HG03060 (cell line): Measurements from ENCODE around the gene KCNA3.

ENCODE experiments used
- ATAC-seq: cut with Tn5 transposase; IDR thresholded peaks from one replicate; pipeline ENCODE4 v1.9.1; 2021; ENCODE audit warnings: low read depth, moderate number of reproducible peaks; ENCODE audit not compliant: unreplicated experiment

Gene KCNA3

DNA sequence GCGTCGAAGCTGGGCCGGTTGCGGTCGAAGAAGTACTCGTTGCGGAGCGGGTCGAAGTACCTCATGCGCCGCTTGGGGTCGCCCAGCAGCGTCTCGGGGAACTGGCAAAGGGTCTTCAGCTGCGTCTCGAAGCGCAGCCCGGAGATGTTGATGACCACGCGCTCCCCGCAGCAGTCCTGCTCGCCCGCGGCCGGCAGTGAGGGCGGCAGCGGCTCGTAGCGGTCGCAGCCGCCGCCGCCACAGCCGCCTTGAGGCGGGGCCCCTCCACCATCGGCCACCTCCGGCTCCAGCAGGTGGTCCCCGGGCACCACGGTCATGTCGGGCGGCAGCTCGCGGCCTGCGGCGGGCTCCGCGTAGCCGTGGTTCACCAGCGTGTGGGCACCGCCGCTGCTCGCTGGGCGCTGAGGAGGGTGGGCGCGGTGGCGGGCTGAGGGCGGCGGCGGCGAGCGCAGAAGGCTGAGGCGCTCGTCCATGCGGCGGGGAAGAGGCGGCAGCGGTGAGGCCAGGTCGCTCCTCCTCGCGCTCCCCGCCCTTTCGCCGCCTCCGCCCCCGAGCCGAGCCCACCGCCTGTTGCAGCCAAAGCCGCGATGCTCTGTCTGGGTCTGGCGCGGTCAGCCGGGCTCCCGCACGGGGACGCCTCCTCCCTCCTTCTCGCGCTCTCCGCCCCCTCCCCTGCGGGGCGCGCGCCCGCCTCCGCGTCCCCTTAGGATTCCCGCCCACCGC lies at the start of gene KCNA3:
Gene KCNA3, minus strand, starts transcription at position 604 of the 723 bp plus-strand sequence. Its CDS starts 131 bp downstream, at position 473.
- no peak for ATAC-seq

DNA sequence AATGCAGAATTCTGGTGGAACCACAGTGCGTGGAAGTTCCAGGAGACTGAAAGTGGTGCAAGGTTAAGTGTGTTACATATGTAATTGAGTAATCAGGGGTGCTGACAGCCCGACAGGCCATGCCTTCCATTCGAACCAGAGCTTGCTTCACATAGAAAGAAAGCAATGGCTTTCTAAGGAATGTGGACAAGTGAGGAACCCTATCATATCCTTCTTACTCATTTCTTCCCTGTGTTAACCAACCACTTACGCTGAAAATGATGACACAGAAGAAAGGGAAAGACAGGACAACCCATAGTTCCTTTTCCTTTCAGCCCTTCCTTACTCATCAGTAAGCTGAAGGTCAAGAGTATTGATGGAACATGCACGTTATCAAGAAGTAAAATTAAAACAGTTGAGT lies 48.1 kb upstream of the KCNA3 start:
- no peak for ATAC-seq

DNA sequence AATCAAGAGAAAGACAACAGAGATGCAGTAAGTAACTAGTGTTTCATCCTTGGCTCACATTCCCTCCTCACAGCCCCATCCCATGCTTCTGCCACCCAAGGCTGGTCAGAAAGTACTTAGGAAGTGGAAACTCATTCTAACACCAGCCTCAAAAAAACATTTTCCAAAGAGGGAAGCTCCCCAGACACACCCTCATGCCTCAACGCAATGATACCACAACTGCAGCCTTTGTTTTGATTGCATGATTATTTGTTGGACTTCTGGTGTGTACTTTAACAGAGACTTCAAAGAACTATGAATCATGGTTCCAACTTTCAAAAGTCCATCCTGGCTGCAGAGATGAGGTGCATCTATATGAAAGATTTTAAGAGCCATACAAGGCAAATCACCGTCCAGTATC lies 45.2 kb upstream of the KCNA3 start:
- ATAC-seq, result no peak

DNA sequence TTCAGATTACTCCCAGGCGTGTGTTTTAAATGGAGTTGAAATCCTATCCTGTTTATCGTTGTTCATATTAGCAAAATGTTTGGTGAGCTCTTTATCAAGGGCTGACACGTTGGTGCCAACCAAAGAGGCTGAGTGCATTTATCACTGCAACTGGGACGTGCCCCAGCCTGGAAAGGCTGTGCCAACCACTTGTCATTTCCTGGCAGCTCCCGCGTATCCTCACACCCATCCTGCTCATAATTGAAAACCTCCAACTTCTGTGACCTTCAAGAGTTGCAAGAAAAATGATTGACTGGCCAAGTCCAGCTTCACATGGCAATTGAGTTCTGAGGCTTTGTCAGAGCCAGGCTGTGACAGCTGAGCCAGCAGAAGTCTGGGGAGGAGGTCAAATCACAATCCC lies 43.7 kb upstream of the KCNA3 start:
- no peak for ATAC-seq

DNA sequence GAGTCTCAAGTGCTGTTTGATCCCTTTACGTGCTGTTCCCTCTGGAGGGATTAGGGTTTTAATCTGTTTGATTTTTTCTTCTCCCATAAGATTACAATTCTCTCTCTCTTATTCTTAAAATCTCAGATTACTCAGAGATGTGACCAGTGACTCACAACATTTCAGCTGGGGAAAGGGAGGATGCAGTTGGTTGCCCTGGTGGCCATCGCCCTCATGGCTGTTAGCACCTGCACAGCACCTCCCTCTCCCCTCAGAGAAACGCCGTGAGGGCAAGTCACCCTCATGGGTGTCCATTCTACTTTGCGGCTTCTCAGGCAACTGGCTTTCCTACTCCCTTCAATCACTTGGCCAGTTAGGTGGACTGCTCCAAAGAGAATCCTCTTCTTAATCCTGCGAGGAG lies 42.4 kb upstream of the KCNA3 start:
- no peak for ATAC-seq

DNA sequence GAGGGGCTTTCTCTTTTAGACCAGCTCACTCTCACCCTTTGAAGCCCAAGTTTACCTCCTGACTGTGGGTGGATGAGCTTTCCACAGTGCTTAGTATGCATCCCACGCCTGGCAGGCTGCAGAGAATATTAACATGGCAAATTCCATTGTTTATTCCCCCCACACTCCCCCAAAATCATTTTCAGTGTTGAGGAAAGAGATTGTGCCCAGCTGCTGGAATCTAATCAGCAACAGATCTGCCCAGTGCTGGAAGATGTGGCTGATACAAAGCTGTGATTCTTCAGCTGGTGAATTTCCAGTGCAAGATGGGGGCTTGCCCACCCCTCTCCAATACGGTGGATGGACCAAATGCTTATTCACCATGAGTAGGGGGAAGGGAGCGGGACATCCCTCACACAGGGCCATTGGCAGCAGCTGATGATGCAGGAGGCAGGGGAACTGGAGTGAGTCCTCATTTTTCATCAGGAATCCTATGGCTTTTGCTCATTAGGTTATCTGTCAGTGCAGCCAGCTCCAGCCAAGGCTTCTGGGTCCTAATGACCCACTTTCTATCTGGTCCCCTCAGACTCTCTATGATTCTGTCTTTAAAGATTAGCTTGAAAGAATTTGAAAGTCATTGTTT lies 39.7 kb upstream of the KCNA3 start:
- ATAC-seq, result no peak

DNA sequence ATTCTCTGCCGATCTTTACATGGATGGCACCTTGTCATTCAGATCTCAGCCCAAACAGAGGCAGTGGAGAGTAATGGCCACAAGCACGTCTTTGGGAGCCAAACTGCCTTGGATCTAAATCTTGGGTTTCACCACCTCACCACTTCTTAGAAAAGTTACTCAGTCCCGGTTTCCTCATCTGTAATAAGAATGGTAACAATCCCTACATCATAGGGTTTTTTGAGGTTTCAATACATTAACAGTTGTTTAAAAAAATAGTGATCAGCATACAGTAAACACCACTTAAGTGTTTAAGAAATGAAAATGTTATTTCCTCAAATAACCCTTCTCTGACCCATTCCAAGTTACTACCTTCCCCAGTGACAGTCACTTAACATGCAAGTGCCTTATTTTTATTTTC lies 38.5 kb upstream of the KCNA3 start:
- ATAC-seq, result no peak

DNA sequence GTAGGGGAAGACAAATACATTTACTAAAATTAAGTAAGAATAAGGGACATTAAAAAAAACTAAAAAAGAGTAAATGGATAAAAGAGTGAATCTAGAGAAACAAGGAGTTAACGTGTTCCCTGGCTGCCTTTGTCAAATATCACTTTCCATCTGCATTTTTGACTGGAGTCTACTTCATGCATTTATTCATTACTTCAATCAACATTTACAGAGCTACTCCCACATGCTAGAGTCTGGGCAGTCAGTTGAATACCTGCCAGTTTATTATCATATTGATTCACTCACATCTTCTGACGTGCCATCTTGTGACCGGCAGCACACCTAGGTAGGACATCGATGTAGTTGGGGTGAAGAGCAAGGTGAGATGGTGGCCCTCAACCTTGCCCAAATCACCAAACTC lies 35.6 kb upstream of the KCNA3 start:
- ATAC-seq, result no peak

DNA sequence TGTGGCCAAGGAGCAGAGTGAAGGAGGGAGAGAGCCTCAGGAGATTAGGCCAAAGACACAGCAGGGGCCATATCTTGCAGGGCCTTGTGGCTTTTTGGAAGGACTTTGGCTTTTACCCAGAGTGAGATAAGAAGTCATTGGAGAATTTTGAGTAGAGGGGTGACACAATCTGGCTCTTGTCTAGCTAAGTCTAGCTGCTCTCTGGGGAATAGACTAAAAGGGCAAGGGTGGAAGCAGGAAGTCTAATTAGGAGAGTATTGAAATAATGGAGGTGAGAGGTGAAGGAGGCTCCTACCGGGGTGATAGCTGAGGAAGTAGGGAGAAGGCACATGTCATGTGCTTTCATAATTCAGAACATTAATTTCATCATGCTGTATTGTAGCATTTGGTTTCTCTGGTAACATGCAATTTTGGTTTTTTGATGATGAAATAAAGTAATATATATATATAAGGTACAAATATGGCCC lies 34.3 kb upstream of the KCNA3 start:
- no peak for ATAC-seq

DNA sequence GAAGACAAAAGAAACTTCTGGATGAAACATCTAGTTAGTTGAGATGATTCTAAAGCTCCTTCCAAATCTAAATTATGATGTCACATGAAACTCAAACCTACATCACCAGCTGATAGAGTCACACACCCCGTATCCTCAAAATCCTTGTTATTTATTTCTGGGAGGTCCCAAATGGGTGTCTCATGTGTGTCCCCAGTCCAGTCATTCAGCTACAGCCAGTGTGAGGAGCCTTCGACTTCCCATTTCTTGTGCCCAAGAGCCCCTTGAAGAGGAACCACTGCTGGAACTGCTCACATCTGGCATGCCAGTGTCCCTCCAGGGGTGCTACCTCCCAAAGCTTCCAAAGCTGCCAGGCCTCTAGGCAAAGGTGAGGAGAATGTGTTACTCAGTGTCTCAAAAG lies 32.5 kb upstream of the KCNA3 start:
- ATAC-seq, result no peak

DNA sequence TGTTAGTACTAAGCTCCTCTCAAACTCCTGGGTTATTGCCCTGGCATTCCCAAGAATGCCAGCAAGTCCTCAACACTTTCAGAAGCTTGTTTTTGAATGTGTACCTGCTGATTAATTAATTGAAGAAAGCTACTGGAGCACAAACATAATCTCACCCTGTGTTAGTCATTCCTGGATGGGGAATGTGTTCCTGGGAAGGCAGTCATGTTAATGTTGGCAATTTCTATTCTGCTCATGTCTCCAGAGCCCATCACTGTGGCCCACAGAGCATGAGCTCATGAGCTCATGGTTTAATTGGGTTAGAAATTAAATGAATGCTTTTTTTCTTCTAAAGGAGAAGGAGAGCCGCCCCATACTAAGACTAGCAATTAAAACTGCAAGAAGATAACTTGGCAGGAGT lies 31.9 kb upstream of the KCNA3 start:
- no peak for ATAC-seq

DNA sequence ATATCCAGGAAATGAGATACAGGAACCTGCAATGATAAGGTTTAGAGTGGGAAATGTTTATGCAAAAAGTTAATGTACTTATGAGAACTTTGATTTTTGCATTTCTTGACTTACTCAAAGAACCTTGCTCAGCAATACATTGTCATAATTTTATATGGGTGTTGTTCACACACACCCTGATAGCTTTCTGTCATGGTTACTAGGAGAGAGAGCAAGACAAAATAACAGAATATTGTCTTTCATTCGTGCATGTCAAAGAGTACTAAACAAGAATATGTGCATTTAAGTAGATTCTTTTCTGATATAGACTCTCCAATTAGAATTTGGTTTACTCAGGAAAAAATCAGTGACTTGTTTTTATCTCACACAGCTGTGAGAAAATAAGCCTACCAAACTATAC lies 27.5 kb upstream of the KCNA3 start:
- no peak for ATAC-seq

DNA sequence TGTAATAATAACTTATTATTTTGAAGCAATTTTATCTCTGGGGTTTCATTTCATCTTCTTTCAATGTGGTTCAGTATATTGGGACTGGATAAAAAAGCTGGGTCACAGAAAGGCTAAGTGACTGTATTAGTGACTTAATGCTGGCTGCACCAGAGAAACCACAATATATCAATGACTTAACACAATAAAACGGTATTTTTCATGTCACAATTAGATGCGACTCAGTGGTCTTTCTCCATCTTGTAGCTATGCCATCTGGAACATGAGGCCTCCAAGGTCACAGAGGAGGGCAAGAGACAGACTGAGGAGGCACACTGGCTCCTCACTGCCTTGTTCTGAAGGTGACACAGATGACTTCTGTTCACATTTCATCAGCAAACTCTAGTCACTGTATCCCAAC lies 26.0 kb upstream of the KCNA3 start:
- no peak for ATAC-seq

DNA sequence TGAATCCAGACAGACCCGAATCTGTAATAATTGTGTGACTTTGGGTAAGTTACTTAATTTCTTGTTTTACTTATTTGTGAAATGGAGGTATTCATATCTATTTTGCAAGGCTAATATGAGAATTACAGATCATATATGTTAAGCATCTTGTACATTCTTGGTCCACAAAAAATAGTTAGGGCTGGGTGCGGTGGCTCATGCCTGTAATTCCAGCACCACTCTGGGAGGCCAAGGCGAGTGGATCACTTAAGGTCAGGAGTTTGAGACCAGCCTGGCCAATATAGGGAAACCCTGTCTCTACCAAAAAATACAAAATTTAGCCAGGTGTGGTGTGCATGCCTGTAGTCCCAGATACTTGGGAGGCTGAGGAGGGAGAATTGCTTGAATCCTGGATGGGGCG lies 22.9 kb upstream of the KCNA3 start:
- ATAC-seq, result no peak

DNA sequence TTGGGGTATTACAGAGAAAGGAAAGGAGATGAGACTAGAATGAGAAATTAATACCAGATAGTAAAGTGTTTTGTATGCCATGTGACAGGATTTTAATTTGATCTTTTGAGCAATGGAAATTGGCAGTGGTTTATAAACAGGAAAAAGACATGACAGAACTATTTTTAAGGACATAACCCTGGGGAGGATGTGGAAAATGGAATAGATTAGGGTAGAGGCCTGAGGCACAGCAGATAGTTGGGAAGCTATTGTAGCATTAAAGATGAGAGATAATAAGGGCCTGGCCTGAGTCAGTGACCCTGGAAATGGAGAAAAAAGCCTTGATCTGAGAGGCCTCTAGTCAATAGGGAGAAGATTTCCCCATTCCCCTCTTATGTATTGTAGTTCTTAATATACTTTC lies 22.1 kb upstream of the KCNA3 start:
- no peak for ATAC-seq

DNA sequence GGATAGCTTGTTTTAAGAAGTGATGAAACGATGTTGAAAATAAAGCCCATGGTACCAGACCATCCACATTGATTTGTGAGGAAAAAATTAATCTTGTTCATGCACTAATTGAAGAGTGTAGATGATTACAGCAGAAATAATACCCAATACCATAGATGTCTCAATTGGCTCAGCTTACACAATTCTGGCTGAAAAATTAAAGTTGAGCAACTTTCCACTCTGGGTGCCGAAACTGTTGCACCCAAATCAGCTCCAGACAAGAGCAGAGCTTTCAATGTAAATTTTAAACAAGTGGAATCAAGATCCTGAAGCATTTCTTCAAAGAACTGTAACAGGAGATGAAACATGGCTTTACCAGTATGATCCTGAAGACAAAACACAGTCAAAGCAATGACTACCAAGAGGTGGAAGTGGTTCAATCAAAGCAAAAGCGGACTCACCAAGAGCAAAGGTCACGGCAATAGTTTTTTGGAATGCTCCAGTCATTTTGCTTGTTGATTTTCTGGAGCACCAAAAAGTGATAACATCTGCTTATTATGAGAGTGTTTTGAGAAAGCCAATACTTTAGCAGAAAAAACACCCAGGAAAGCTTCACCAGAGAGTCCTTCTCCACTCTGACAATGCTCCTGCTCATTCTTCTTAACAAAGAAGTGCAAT lies 16.1 kb upstream of the KCNA3 start:
- no peak for ATAC-seq

DNA sequence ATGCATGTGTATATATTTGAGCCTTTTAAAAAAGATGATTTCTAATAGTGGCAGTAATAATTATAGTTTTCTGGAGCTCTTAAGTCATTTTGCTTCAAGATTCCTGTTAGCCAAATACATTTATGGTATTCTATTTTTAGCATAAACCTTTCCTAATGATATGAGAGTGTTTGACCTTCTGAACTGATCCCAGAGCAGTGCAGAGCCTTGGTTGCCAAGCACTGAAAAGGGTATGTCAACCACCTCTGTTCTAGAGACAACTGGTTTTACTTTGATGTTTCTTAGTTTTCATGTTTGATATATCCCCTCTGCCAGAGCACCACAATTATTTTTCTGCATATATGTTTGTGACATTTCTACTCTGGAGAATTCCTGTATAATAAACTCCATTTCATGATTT lies 15.1 kb upstream of the KCNA3 start:
- ATAC-seq, result no peak

DNA sequence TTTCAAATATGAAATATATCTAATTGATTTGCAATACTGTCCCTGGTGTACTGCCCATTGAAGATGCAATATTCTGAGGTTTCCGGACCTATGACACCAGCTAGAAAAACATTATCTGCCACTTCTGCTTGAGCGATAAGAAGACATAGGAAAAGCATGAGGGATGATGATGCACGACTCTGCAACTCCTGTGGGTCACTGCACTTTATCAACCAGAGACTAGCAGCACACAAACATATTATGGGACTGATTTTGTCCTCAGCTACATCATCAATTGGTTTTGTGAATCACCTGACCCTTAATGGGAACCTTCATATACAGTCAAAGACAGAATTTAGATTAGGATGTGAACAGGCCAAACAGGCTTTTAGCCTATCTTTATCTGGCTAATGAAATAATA lies 13.8 kb upstream of the KCNA3 start:
- ATAC-seq, result no peak

DNA sequence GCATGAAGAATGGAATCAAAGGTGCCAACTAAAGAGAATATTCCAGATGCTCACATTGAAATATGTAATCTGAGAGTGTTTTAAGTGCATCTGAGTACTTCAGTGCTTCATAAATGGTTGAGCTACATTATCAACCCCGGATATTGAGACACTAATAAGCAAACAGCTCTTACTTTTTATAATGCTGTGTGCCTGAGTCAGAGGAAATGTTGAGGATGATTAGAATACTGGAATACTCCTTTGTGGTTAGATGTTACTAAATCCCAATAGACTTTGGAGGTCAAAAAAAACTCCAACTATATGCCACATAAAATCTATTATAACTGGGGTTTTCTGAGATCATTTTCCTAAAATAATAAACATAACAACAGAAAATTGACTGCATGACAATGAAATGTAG lies 12.5 kb upstream of the KCNA3 start:
- ATAC-seq, result no peak

DNA sequence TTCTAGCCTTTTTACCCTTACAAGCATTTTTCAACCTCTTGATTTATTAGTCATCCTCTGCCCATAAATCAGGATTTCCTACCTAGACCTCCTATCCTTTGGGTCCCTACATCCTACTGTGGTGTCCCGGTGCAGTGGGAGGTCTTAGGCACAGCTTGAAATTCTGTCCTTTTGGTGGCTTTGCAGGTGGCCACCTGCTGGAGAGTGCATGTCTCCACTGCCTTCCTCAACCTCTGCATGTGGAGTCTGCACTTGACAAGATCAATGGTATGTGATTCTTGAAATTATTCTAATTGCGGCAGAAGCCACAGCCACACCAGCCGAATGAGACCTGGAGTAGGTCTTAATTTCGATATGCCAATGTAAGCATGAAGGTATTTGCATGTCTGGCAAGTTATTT lies 11.4 kb upstream of the KCNA3 start:
- no peak for ATAC-seq

DNA sequence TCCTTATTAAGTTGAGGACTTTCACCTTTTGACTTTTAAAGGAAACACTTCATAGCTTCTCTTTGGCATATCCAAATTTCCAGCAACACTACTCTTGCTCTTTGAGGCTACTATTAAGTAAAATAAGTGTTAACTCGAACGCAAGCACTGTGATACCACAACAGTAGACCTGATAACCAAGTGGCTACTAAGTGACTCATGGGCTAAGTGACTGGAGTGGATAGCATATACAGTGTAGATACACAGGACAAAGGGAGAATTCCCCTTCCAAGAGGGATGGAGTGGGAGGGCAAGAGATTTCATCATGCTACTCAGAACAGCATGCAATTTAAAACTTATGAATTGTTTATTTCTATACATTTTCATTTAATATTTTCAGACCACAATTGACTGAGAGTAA lies 9.8 kb upstream of the KCNA3 start:
- ATAC-seq, result no peak

DNA sequence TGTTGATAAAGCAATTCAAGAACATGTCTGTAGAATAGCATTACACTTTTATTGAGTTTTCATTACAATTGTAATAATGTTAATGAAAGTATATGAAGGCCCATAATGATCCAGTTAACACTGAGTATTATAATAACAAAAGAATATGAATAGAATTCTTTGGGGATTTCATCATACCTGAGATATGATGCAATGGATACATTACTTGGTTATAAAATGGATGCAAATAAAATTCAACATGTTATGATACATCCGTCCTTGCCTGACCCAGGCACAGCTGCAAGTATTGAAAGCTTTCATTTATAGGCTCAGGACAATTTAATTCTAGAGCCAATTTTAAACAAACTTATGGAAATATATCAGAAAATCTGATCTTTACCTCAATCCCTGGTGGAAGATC lies 8.2 kb upstream of the KCNA3 start:
- no peak for ATAC-seq
